ENCODE measurements around the gene HTRA1.
A peak's percentile ranks its signal among the peaks of the same experiment; 100 is the strongest.

Gene HTRA1

DNA sequence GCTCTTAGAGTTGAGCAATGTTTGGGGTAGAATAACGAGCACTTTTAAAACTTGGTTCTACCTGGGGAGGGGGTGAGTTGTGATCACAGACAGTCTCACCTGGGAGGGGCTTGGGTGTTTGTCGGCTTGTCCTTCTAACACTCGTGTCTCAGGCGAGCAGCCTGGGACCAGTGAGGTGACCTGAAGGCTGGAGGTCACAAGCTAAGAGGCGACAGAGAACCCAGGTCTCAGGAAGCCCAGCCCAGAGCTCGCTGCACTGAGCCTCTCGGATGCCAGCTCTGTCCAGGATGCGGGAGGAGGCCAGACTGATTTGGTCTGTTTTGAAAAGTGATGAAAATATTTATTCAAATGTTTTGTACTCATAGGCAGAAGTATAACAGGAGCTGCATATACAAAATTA lies 11.8 kb downstream of the HTRA1 start:
- no peak for DNase-seq (ENCODE audit: low read depth)

- DNase-seq (ENCODE audit: low read depth) = no peak
These were observed 12.9 kb downstream of the HTRA1 start for GRCh38 chr10:122474131-122474818.

DNA sequence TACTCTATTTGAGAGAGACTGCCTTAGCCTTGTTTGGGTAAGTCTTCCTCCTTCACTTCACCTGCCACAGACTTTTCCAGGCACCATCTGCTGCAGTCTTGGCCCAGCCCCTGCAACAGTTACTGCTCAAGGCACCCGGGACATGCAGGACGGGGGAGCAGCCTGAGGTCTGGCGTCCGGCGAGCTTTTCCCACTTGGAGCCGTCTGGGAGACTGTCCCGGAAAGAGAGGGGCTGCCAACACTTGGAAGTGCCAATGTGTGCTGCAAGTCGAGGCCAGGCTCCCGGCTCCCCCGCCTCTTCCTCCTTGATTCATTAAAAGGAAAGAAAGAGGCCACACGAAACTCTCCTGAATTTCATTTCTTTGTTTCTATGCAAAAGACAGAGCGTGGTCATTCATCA lies 13.7 kb downstream of the HTRA1 start:
- DNase-seq (ENCODE audit: low read depth) = no peak

GRCh38 chr10:122475591-122476332 lies 14.4 kb downstream of the HTRA1 start:
- no peak for DNase-seq (ENCODE audit: low read depth)

GRCh38 chr10:122476333-122476695 lies 15.0 kb downstream of the HTRA1 start:
- no peak for DNase-seq (ENCODE audit: low read depth)

DNA sequence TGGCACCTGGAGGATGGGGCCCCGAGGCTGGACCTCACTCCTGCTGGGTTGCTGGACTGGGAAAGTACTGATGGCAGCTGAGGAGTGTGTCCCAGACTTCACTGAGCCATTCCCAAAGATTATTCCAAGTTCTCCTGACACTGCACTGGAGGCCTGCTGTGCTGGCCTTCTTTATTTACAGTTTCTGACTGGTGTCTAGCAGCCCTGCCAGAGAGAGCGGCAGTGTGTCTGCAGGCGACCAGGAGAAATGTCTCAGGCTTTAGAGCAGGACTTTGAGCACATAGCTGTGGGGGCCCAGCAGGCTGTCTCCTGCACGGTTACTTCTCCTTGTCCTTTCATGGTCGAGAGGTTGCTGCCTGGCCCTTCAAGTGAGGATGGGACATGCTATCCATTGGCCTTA lies 16.1 kb downstream of the HTRA1 start:
- DNase-seq (ENCODE audit: low read depth) = no peak

DNA sequence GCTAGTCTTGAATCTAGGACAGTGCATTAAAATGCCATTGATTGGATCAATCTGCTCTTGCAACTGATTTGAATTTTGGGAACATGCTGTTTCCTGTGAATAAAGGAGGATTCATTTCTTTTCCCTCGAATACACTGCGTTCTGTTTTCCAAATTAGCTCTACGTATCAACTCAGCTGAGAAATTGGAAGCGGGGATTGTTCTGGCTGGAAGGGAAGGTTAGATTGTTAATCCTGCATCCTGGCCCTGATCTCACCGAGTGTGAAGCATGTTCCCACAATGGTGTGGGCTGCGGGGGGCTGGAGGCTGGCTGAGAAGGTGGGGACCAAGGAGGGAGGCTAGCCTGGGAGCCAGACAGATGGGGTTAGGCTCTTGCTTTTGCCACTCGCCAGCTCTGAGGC lies 17.6 kb downstream of the HTRA1 start:
- no peak for DNase-seq (ENCODE audit: low read depth)

DNA sequence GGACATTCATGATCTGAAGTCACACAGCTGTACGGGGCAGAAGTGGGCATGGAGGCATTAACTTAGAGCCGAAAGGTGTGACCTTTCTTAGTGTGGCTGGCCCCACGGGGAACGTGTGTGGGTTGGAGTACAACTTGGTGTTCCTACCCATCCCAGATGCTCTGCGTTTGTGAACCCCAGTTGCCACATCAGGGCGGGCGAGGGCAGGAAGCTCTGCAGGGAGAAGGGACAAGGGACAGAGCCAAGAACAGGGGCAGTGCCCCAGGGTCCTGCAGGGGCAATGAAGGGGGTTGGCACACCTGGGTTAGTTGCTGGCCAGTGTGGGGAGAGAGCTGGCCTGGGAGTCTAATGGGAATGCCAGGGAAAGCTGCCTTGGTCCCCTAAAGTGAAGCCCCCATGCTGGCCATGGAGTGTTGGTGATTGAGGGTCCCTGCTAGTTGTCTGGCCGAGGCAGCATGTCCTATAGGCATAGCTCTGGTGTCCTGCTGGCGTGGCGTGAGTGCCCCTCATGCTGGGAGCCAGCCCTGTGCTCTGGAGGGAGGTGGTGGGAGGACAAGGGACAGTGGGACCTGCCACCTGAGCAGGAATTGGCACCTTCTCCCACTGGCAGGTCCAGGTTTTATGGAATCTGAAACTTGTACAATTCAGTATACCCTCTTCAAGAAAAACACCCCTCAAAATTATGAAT lies 18.9 kb downstream of the HTRA1 start:
- no peak for DNase-seq (ENCODE audit: low read depth)

DNA sequence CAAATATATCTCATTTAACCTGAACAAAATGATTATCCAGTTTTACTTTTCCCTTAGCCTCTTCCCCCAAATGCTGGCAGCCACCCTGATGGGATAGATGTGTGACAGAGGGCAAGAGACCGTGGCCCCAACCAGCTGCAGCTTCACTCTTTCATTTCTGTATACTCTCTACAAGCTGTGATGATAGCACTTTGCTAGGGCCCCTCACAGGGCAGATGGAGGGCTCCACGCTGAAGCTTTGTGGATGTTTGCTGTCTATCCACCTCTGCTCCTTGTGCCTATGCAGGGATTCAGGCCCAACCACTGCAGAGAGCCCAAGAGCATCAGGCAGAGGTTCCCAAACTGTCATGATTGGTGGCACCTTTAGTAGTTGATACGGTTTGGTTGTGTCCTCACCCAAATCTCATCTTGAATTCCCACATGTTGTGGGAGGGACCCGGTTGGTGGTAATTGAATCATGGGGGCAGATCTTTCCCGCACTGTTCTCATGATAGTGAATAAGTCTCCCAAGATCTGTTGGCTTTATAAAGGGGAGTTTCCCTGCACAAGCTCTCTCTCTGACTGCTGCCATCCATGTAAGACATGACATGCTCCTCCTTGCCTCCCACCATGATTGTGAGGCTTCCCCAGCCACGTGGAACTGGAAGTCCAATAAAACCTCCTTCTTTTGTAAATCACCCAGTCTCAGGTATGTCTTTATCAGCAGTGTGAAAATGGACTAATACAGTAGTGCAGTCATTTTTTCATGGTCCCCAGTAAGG lies 20.1 kb downstream of the HTRA1 start:
- DNase-seq (ENCODE audit: low read depth) = no peak

- no peak for DNase-seq (ENCODE audit: low read depth)
These were observed 23.1 kb downstream of the HTRA1 start for GRCh38 chr10:122484276-122485060.

- DNase-seq (ENCODE audit: low read depth) = no peak
These were observed 24.3 kb downstream of the HTRA1 start for GRCh38 chr10:122485670-122486069.

DNA sequence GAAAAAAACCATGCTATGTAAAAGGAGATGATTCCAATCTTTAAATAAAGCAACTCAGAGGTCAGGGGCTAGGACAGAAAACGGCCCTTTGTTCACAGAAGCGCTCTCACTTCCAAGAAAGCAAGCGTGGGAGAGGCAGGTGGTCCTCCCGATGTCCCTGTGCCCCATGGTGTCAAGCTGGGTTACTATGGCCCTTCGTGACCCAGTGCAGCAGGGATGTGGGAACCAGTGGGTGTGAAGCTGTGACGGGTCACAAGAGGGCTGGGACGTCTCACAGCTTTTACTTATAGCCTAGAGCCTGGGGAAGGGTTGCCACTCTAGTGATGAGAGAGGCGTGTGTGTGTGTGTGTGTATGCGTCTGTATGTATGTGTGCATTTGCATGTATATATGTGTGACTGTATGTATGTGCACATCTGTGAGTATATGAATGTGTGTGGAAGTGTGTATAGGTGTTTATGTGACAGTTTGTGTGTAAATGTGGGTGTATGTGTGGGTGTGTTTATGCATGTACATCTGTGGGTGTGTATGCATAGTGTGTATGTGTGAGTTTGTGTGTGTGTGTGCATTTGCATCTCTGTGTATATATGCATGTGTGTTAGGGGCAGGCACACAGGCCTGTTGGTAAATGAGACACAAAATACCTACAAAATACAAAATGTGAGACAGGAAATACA lies 25.2 kb downstream of the HTRA1 start:
- DNase-seq (ENCODE audit: low read depth) = no peak

- DNase-seq (ENCODE audit: low read depth) = no peak
These were observed 25.9 kb downstream of the HTRA1 start for GRCh38 chr10:122487174-122487765.

- DNase-seq (ENCODE audit: low read depth) = no peak
These were observed 28.9 kb downstream of the HTRA1 start for GRCh38 chr10:122490268-122490667.

GRCh38 chr10:122490786-122491680 lies 29.7 kb downstream of the HTRA1 start:
- peak; percentile 21 for DNase-seq (ENCODE audit: low read depth)

- no peak for DNase-seq (ENCODE audit: low read depth)
These were observed 30.7 kb downstream of the HTRA1 start for GRCh38 chr10:122492006-122492405.

- no peak for DNase-seq (ENCODE audit: low read depth)
These were observed 31.7 kb downstream of the HTRA1 start for GRCh38 chr10:122492999-122493481.

DNA sequence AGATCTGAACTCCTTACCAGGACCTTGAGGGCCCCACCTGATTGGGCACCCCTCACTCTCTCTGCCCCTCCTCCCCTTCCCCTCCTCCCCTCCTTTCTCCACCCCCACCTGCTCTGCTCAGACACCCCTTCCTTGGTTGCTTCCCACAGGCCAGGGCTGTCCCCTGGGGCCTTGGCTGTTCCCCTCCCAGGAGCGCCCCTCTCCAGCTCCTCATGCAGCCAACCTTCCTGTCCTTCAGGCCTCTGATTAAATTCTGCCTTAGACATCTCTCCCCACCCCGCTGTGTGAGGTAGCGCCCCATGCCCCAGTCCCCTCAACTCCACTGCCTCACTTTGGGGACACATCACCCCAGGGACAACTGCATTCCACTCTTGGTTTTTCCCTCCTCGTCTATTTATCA lies 32.4 kb downstream of the HTRA1 start:
- no peak for DNase-seq (ENCODE audit: low read depth)

DNA sequence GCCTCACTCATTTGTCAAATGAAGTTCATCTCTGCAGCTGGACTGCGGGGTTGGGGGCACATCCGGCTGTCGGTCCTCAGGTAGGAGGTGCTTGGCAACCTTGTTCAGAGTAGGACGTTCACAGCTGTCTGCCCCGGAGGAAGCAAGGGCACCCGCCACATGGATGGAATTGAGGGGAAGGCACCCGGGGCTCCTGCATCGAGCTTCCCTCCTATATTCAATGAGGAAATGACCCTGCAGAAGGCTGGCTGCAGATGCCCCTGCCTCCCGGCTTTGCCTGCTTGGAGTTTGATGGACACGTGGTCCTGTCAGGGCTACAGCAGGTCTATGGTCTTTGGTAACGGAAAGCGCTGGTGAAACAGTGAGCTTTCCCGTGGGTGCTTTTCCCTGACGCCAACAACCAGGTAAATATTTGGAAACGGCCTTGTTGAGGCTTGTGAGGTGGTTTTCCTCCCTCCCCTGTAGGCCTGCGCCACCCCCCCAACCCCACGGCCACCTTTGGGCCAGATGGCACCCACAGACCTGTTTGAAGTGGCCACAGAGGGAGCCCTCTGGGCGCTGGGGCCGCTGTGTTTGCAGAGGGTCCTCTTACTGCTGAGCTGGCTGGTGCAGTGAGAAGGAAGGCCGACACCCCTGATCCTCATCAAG lies 32.9 kb downstream of the HTRA1 start:
- DNase-seq (ENCODE audit: low read depth) = no peak

Data from activated T-helper 9 cell treated with anti-CD3 and anti-CD28 coated beads, Interleukin-2, amount 50 U/mL, for 16 hours (primary cell).